HepG2 (cell line): ENCODE measurements around the gene TBC1D26.
"Not testable (repeated sequence)": the region's sequence is repeated elsewhere in the genome, so short reads cannot be mapped to it uniquely, and the experiment has no call there.

Source experiments
- CTCF ChIP-seq: sonication (generic); formaldehyde crosslinking; IDR thresholded peaks from 2 replicates; pipeline ENCODE4 v1.5.0; 2020; ENCODE audit warnings: mild to moderate bottlenecking, missing genetic modification reagents, moderate library complexity
- ELF4 ChIP-seq: sonication (generic); formaldehyde crosslinking; IDR thresholded peaks from 2 replicates; pipeline ENCODE4 v1.5.0; 2020; ENCODE audit warnings: missing genetic modification reagents, mild to moderate bottlenecking, moderate library complexity, borderline replicate concordance
- FOXK1 ChIP-seq: sonication (generic); formaldehyde crosslinking; IDR thresholded peaks from 2 replicates; pipeline ENCODE4 v1.4.0; 2020; ENCODE audit warnings: low read depth, missing genetic modification reagents, borderline replicate concordance
- FOXK2 ChIP-seq: fragments of 450-650 bp; IDR thresholded peaks from 2 replicates; pipeline ENCODE4 v1.6.1; 2016
- HNRNPH1 ChIP-seq: fragments of 200-400 bp; formaldehyde crosslinking; optimal IDR thresholded peaks from 2 replicates; pipeline ENCODE3; 2017; ENCODE audit warnings: mild to moderate bottlenecking, low read depth, low read length
- JUNB ChIP-seq: sonication (generic); formaldehyde crosslinking; IDR thresholded peaks from 2 replicates; pipeline ENCODE4 v1.8.0; 2022; ENCODE audit warnings: missing genetic modification reagents, mild to moderate bottlenecking, borderline replicate concordance
- KDM1A ChIP-seq: IDR thresholded peaks from 2 replicates; pipeline ENCODE4 v1.6.1; 2016; ENCODE audit warnings: missing compliant biosample characterization
- KLF12 ChIP-seq: sonication (generic); formaldehyde crosslinking; IDR thresholded peaks from 2 replicates; pipeline ENCODE4 v1.4.0; 2020; ENCODE audit warnings: missing genetic modification reagents, borderline replicate concordance
- MNT ChIP-seq: fragments of 450-650 bp; IDR thresholded peaks from 2 replicates; pipeline ENCODE4 v1.6.1; 2016
- REL ChIP-seq: sonication (generic); formaldehyde crosslinking; conservative IDR thresholded peaks from 2 replicates; pipeline ENCODE4 v1.8.0; 2022; ENCODE audit warnings: mild to moderate bottlenecking, missing genetic modification reagents, moderate library complexity
- TAF1 ChIP-seq: sonication (generic); formaldehyde crosslinking; IDR thresholded peaks from 2 replicates; pipeline ENCODE4 v1.4.0; 2020; ENCODE audit warnings: missing genetic modification reagents
- ZBTB40 ChIP-seq, 2 experiments: fragments of 450-650 bp in 1 of 2; sonication (generic) in 1 of 2; formaldehyde crosslinking in 1 of 2; IDR thresholded peaks; 2 replicates each; pipeline versions ENCODE4 v1.6.1 to v1.8.0; 2016 to 2022; ENCODE audit warnings: antibody characterized with exemption in 1 of 2, mild to moderate bottlenecking in 1 of 2, missing genetic modification reagents in 1 of 2
- ZHX1 ChIP-seq: sonication (generic); formaldehyde crosslinking; IDR thresholded peaks from 2 replicates; pipeline ENCODE4 v1.8.1; 2022; ENCODE audit warnings: low read depth, mild to moderate bottlenecking, missing genetic modification reagents
- ZNF354B ChIP-seq: sonication (generic); formaldehyde crosslinking; IDR thresholded peaks from 2 replicates; pipeline ENCODE4 v1.8.0; 2022; ENCODE audit warnings: mild to moderate bottlenecking, missing genetic modification reagents

- TF ChIP-seq JUNB (CRISPR knock-in tag); CTCF (CRISPR knock-in tag); ZNF354B (CRISPR knock-in tag); KDM1A; ELF4; FOXK2; KLF12 (CRISPR knock-in tag); REL (CRISPR knock-in tag); HNRNPH1; ZBTB40 (IDR thresholded peaks at IDR 0.05); ZBTB40 (CRISPR knock-in tag; IDR thresholded peaks at IDR 0.05); ZHX1 (CRISPR knock-in tag): not testable (repeated sequence)
- peak; percentile 41; the same call in 1 of the 2 replicates for TF ChIP-seq FOXK1 (CRISPR knock-in tag)
- TF ChIP-seq MNT: peak; percentile 51; the same call in 1 of the 2 replicates
- TF ChIP-seq TAF1: peak; percentile 51; the same call in 1 of the 2 replicates
Observed at GRCh38 chr17:15699413-15699924, 32.6 kb upstream of the TBC1D26 start, which contains the start of gene ZNF286A.
